Activated T-cell treated with anti-CD3 and anti-CD28 coated beads, Interleukin-2, amount 50 U/mL, for 72 hours (primary cell): ENCODE measurements around the gene MAP3K1. TPM values are rescaled to one million over a fixed set of nuclear protein-coding genes. Genes with fewer than 3 reads are reported as not detected.
"Not testable (repeated sequence)": the region's sequence is repeated elsewhere in the genome, so short reads cannot be mapped to it uniquely, and the experiment has no call there.

Experiments
- ATAC-seq, 2 donors: fragments of 150-1000 bp; cut with Tn5 transposase; replicated peaks in 1 of 2; 2 replicates each; pipeline ENCODE4 v1.10.0; 2021; ENCODE audit warnings: moderate library complexity in 2 of 2, mild to moderate bottlenecking in 1 of 2
- DNase-seq, 2 donors: peaks; one replicate each; pipeline ENCODE4 v3.0.0; 2021 to 2022; ENCODE audit warnings: mixed read lengths in 1 of 2
- H3K27ac Mint-ChIP-seq: one replicate; pipeline ENCODE4 v1.8.0; 2022; ENCODE audit warnings: mild to moderate bottlenecking, moderate library complexity, mixed read lengths
- H3K27me3 Mint-ChIP-seq: one replicate; pipeline ENCODE4 v1.8.0; 2022; ENCODE audit warnings: low read depth, mixed read lengths
- H3K36me3 Mint-ChIP-seq, 2 donors: one replicate each; pipeline ENCODE4 v1.8.0; 2022; ENCODE audit warnings: mixed read lengths in 2 of 2, mild to moderate bottlenecking in 1 of 2; ENCODE audit not compliant: insufficient read depth in 2 of 2
- H3K4me1 Mint-ChIP-seq: one replicate; pipeline ENCODE4 v1.8.0; 2022; ENCODE audit warnings: low read depth, mixed read lengths
- H3K4me3 Mint-ChIP-seq, 2 donors: one replicate each; pipeline ENCODE4 v1.8.0; 2022; ENCODE audit warnings: mild to moderate bottlenecking in 2 of 2, mixed read lengths in 2 of 2, moderate library complexity in 2 of 2
- H3K9me3 Mint-ChIP-seq, 2 donors: one replicate each; pipeline ENCODE4 v1.8.0; 2022; ENCODE audit warnings: mixed read lengths in 2 of 2
- total RNA-seq, 2 donors: library from RNA; stranded (reverse); gene quantifications; one replicate each; pipeline ENCODE4 v1.2.3, GENCODE V29; 2022

MAP3K1 gene
- total RNA-seq = 10 to 100 TPM; 21.4 to 21.8 TPM

DNA sequence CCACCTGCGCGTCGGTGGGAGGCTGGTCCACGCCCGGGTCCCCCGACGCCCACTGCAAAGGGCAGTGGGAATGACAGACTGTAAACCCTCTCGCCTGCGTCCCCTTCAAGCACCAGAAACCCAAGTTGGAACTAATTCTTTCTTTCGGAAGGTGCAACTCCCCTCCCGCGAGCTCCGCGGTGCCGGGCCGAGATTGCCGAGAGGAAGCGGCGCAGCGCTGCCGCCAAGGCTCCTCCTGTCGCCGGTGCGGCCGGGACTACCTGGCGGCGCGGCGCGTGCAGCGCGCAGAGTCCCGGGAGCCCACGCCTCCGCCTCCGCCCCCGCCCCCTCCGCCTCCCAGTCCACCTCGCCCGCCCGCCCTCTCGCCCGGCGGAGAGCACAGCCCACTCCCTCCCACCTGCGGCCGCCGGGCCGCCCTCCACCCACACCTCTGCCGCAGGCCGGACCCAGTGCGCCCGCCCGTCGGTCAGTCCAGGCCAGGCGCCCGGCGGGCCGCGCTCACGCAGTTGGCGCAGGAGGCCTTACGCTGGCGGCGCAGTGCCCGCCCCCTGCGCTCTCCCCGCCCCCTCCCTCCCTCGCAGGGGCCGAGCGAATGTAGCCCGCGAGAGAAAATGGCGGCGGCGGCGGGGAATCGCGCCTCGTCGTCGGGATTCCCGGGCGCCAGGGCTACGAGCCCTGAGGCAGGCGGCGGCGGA is at the start of gene MAP3K1:
Gene MAP3K1 (plus strand): TSS at position 587 of the 695 bp plus-strand sequence. CDS start 25 bp downstream, at position 612.
- Mint-ChIP-seq H3K4me3 (peak within 1 kb of the TSS; percentile 92 to 99), H3K9me3 (no peaks in the 10 kb centered on the region), H3K27ac (peak within 1 kb of the TSS; percentile 97), H3K4me1 (peaks cover 36% of the 10 kb centered on the region), H3K27me3 (no peaks in the 10 kb centered on the region), H3K36me3 (peaks cover 0 to 4% of the 10 kb centered on the region in 2 donors)
- ATAC-seq = peak; percentile 65 to 67
- DNase-seq = peak; percentile 76 to 84

DNA sequence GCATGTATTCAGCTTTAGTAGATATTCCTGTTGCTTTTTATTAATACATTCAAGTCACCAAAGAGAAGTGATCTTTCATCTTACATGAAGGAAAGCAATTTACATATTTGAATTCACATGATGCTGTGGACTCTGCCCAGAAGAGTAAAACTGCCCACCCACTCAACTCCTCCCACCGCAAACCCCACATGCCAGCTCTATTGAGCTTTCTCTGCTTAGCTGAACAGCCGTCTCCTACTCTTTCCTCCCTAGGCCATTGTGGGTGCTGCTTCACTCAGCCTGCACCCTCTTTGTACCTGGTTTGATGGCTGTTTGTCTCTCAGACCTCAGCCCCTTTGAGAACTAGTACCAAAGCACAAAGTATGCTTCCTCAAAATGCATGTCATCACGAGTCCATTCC is 48.4 kb upstream of the MAP3K1 start:
- no peak for ATAC-seq
- H3K4me1 Mint-ChIP-seq = peaks cover 17% of the 10 kb centered on the region
- H3K9me3 Mint-ChIP-seq = peaks cover 0 to 5% of the 10 kb centered on the region in 2 donors
- no peak overlapping the region for H3K4me3 Mint-ChIP-seq
- H3K27ac Mint-ChIP-seq = no peak overlapping the region
- no peaks in the 10 kb centered on the region for H3K36me3 Mint-ChIP-seq
- no peak for DNase-seq
- H3K27me3 Mint-ChIP-seq = no peaks in the 10 kb centered on the region

DNA sequence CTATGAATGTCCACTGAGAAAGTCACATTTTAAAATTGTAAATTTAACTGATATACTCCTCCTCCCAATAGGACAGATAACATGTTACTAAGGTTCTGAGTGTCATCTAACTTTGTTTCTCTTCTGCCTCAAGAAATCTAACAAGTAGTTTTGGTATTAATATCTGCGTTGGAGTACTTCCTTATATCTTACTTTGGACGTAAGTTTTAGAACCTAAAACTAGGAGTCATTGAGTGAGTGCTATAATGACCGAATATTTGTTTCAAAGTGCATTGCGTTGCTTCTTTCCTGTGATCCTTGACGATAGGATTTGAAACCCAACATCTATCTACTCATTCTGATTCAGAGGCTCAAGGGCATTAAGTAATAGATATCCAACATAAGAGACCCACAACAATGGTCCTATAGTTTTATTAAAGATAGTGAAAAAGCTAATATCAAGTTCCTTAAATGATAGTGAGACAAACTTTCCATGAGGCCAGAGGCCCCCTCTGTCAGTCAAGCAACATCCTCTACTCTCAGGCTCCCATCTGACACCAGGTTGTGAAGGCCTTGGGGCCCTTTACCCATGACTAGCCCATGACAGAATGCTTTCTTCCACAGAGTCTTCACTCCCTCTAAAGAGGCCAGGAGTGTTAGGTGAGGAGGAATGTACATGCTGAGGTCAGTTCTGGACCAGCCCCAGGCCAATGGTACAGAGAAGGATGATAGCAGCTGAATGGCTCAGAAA is 45.3 kb upstream of the MAP3K1 start:
- ATAC-seq (no peak), DNase-seq (no peak)
- no peak overlapping the region for H3K4me3 Mint-ChIP-seq
- no peaks in the 10 kb centered on the region for H3K36me3 Mint-ChIP-seq
- H3K27ac Mint-ChIP-seq = no peak overlapping the region
- H3K27me3 Mint-ChIP-seq = no peaks in the 10 kb centered on the region
- peaks cover 0 to 5% of the 10 kb centered on the region in 2 donors for H3K9me3 Mint-ChIP-seq
- peaks cover 17% of the 10 kb centered on the region for H3K4me1 Mint-ChIP-seq

DNA sequence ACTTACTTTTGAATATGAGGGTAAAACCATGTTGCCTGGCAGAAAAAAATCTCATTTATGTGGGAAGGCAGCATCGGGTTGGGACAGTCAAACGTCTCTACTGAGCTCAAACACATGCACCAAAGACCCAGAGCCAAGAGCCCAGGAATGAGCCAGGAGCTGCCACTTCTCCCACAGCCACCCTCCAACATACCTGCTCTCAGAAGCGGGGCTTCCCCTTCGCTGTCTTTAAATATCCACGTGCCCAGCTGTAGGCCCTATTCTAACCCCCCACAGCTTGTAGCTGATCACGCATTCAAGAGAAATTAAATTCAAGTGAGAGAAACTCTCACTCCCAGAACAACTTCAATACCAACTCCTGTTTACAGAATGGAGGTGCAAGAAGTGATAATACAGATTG is 42.6 kb upstream of the MAP3K1 start:
- Mint-ChIP-seq H3K27ac (no peak overlapping the region), H3K9me3 (peaks cover 0 to under 1% of the 10 kb centered on the region in 2 donors), H3K27me3 (no peaks in the 10 kb centered on the region), H3K36me3 (no peaks in the 10 kb centered on the region), H3K4me1 (peaks cover 10% of the 10 kb centered on the region), H3K4me3 (no peak overlapping the region)
- ATAC-seq (no peak), DNase-seq (no peak)

DNA sequence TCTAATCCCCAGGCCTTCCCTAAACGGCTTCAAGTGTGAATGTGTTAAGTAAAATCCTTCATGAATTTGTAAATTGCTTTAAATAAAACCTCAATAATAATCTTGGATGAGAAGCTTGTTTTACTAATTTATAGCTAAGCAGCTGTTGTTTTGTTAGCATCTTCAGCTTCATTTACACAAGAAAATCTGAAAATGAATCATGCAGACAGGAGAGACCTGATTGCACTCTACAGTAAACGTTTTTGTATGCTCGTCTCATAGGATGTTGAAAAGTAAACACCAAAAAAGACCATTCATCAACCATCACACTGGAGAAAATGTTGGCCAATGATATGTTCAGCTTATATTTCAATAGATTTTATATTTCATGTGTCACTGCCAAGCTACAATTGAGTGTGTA is 40.4 kb upstream of the MAP3K1 start:
- H3K4me1 Mint-ChIP-seq = peaks cover 10% of the 10 kb centered on the region
- DNase-seq = no peak

DNA sequence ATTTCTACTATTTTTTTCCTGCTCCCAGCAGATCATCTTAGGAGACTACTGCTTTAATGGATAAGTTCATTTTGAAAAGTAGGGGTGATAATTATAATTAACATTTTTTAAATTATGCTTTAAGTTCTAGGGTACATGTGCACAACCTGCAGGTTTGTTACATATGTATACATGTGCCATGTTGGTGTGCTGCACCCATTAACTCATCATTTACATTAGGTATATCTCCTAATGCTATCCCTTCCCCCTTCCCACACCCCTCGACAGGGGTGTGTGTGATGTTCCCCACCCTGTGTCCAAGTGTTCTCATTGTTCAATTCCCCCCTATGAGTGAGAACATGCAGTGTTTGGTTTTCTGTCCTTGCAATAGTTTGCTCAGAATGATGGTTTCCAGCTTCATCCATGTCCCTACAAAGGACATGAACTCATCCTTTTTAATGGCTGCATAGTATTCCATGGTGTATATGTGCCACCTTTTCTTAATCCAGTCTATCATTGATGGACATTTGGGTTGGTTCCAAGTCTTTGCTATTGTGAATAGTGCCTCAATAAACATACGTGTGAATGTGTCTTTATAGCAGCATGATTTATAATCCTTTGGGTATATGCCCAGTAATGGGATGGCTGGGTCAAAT is 39.0 kb upstream of the MAP3K1 start:
- H3K4me1 Mint-ChIP-seq, H3K9me3 Mint-ChIP-seq, H3K27me3 Mint-ChIP-seq, ATAC-seq, H3K4me3 Mint-ChIP-seq, H3K27ac Mint-ChIP-seq, H3K36me3 Mint-ChIP-seq, DNase-seq: not testable (repeated sequence)

More for the DNA sequence above, 40.4 kb upstream of the MAP3K1 start:
- Mint-ChIP-seq H3K36me3 (no peaks in the 10 kb centered on the region), H3K4me3 (no peak overlapping the region), H3K9me3 (peaks cover 1 to 6% of the 10 kb centered on the region in 2 donors), H3K27ac (no peak overlapping the region), H3K27me3 (no peaks in the 10 kb centered on the region)
- ATAC-seq = no peak

DNA sequence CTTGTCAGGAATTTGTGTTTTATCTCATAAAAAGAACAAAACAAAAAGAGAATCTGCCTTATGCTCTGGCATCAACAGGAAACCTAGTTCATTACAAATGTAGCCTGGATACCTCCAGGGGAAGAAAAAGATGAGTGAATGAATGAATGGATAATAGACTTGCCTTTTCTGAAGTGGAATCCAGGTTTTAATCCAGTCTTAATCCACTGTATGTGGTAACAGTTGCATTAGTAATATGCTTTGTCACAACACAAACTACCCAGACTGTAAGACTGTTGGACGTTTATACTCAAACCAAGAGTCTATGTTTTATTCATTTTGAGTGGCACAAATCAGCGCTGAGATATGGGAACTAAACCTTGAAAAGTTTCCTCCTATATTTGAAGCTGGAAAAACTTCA is 32.1 kb upstream of the MAP3K1 start:
- DNase-seq (no peak), ATAC-seq (no peak)
- H3K36me3 Mint-ChIP-seq = peaks cover 4 to 5% of the 10 kb centered on the region in 2 donors
- H3K27me3 Mint-ChIP-seq = peaks cover 6% of the 10 kb centered on the region
- peaks cover 4 to 8% of the 10 kb centered on the region in 2 donors for H3K9me3 Mint-ChIP-seq
- no peak overlapping the region for H3K27ac Mint-ChIP-seq
- no peak overlapping the region for H3K4me3 Mint-ChIP-seq
- no peaks in the 10 kb centered on the region for H3K4me1 Mint-ChIP-seq

DNA sequence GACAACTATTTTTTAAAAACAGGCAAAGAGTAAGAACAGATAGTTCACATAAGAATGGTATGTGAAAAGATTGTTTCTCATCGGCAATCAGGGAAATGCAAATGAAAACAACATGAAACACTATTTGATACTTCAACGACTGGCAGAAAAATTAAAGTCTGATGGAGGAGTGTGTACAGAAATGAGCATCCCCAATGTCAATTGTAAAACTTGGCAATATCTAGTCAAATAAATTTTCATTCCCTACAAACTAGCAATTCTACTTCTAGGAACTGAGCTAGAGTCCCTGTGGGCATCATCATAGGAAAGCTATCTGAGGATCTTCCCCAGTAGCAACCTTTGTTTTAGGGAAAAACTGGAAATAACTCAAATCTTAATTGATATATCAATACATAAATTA is 29.0 kb upstream of the MAP3K1 start:
- Mint-ChIP-seq H3K27ac (no peak overlapping the region), H3K27me3 (no peaks in the 10 kb centered on the region), H3K4me1 (peaks cover 4% of the 10 kb centered on the region), H3K9me3 (no peaks in the 10 kb centered on the region), H3K36me3 (no peaks in the 10 kb centered on the region), H3K4me3 (no peak overlapping the region)
- no peak for ATAC-seq
- DNase-seq = no peak

DNA sequence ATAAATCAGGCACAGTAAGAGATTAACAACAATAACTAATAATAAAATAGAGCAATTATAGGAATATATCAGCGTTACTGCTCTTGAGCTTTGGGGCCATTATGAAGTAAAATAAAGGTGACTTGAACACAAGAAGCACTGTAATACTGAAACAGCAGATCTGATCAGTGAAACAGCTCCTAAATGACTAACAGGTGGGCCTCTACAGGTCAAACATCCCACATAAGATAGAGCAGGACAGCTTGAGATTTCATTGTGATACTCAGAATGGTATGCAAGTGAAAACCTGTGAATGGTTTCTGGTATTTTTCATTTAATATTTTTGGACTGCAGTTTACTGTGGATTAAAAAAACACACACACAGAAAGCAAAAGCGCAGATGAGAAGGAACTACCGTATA is 24.0 kb upstream of the MAP3K1 start:
- Mint-ChIP-seq H3K9me3 (no peaks in the 10 kb centered on the region), H3K4me1 (peaks cover 8% of the 10 kb centered on the region), H3K4me3 (peak overlapping the region in 1 of 2 donors; percentile 58), H3K36me3 (no peaks in the 10 kb centered on the region), H3K27ac (no peak overlapping the region), H3K27me3 (no peaks in the 10 kb centered on the region)
- ATAC-seq = peak; percentile 99 to 100
- DNase-seq = peak; percentile 8 to 10

DNA sequence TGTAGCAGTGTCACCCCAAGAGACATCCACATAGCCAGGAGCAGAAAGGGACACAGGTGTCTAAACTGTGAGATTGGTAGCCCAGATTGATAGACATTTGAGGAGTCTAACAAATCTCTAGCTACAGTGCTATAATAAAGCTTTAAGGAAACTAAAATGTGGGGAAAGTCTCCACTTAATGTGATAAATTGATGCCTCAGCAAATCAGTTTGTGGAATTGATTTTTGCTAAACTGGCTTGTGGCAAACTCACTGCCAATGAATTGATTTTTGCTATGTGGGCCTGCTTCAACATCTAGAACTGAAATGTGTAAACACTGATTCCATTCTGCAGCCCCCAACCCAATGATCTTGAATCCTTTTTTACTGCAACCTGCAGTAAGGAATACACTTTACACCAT is 16.8 kb upstream of the MAP3K1 start:
- Mint-ChIP-seq H3K36me3 (no peaks in the 10 kb centered on the region), H3K27ac (no peak overlapping the region), H3K4me3 (no peak overlapping the region), H3K9me3 (no peaks in the 10 kb centered on the region), H3K27me3 (no peaks in the 10 kb centered on the region), H3K4me1 (no peaks in the 10 kb centered on the region)
- no peak for ATAC-seq
- DNase-seq = no peak

DNA sequence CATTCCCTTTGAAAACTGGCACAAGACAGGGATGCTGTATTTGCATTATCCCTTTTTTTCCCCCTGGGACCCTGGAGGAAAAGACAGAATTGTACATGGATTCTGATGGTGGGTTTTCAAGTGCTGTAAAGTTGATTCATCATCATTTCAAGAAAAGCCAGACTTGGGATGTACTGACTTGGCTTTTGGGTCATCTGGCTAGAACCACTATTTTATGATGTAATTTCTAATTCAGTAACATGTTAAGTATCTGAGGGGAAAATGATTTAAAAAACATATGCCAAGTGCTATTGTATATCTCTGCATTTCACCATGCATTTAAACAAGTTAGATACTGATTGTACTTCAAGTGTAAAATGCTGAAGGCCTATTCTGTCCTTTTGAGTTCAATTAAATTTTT is 15.2 kb upstream of the MAP3K1 start:
- Mint-ChIP-seq H3K4me1 (peaks cover 7% of the 10 kb centered on the region), H3K27ac (no peak overlapping the region), H3K9me3 (no peaks in the 10 kb centered on the region), H3K4me3 (no peak overlapping the region), H3K36me3 (no peaks in the 10 kb centered on the region), H3K27me3 (no peaks in the 10 kb centered on the region)
- DNase-seq = no peak
- no peak for ATAC-seq

DNA sequence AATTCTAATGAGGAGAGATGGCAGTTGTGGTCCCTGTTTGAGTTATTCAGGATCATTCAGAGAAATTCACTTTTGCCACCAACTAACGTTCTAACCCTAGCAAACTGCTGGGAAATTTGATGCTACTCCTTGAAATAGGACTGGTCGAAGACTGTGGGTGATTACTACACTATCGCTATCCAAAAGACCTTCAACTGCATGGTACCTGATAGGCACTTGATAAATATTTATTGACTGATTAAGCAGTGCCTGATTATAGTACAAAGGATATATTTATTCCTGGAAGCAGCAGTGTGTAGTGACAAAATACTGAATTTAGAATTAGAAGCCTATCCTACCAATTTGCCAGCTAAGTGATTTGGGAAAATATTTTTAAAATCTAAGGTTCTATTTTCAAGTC is 14.1 kb upstream of the MAP3K1 start:
- no peak for ATAC-seq
- H3K27ac Mint-ChIP-seq = no peak overlapping the region
- H3K4me1 Mint-ChIP-seq = peaks cover 7% of the 10 kb centered on the region

DNA sequence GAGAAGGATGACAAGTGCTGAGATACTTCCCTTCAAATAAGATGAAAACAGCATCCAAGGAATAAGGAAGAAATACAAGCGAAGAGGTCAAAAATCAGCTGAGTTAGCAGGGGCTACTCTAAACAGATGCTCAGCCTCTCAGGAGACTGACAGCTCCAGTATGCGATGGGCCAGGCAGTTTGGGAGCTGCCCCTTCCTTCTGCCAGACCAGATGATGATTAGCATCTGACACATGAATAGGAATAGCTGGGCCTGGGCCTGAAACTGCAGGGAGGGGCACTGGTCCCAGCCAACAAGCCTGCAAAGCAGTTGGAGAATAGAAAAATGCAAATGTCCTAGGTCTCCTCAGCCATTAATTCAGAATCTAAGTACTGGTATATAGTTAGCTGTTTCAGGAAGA is 13.1 kb upstream of the MAP3K1 start:
- Mint-ChIP-seq H3K27ac (no peak overlapping the region), H3K9me3 (no peaks in the 10 kb centered on the region), H3K27me3 (no peaks in the 10 kb centered on the region), H3K36me3 (no peaks in the 10 kb centered on the region), H3K4me3 (no peak overlapping the region), H3K4me1 (peaks cover 7% of the 10 kb centered on the region)
- ATAC-seq (no peak), DNase-seq (no peak)

More for the DNA sequence above, 14.1 kb upstream of the MAP3K1 start:
- no peaks in the 10 kb centered on the region for H3K36me3 Mint-ChIP-seq
- H3K4me3 Mint-ChIP-seq = no peak overlapping the region
- H3K9me3 Mint-ChIP-seq = no peaks in the 10 kb centered on the region
- no peak for DNase-seq
- no peaks in the 10 kb centered on the region for H3K27me3 Mint-ChIP-seq
